Colonic mucosa (tissue), 4 donors: Measurements from ENCODE around the gene AMN. TPM values are rescaled to one million over a fixed set of nuclear protein-coding genes. Genes with fewer than 3 reads are reported as not detected.

ENCODE experiments used
- DNase-seq: peaks from one replicate; pipeline ENCODE4 v3.0.0-alpha.2; 2020
- H3K27ac ChIP-seq: fragments of 200-600 bp; one replicate; pipeline ENCODE4 v1.8.0; 2021
- H3K27me3 ChIP-seq: fragments of 200-600 bp; one replicate; pipeline ENCODE4 v1.8.0; 2021
- H3K36me3 ChIP-seq: fragments of 200-600 bp; one replicate; pipeline ENCODE4 v1.8.0; 2021
- H3K4me1 ChIP-seq: fragments of 200-600 bp; one replicate; pipeline ENCODE4 v1.8.0; 2021; ENCODE audit warnings: mild to moderate bottlenecking
- H3K4me3 ChIP-seq: fragments of 200-600 bp; one replicate; pipeline ENCODE4 v1.8.0; 2021
- H3K9ac ChIP-seq, 2 donors: one replicate each; pipeline ENCODE4 v1.7.0; 2013; ENCODE audit warnings: control low read depth in 2 of 2, low read depth in 2 of 2, low read length in 2 of 2
- H3K9me3 ChIP-seq: fragments of 200-600 bp; one replicate; pipeline ENCODE4 v1.8.0; 2021
- CTCF ChIP-seq: fragments of 200-600 bp; IDR thresholded peaks from one replicate; pipeline ENCODE4 v1.8.0; 2022; ENCODE audit warnings: antibody characterized with exemption, mild to moderate bottlenecking
- intact Hi-C: fragments of 100-400 bp; cut with DNase I; formaldehyde crosslinking; loops from one replicate; pipeline ENCODE4 v1.14.1; 2022
- total RNA-seq, 2 donors: library from RNA; stranded (reverse); fragmentation: NEBNext Ultra II Directional in 1 of 2; extraction: Animal tissue kit (Norgen Biotek cat#: 25700) in 1 of 2; gene quantifications; one replicate each; pipeline ENCODE4 v1.2.1, GENCODE V29; 2021
- donor health status: healthy.
- donor health status: DM: no; HTN: no; CAD: no.
- donor health status: DM: no; HTN: no; CAD: no.

The AMN gene
- total RNA-seq, 2 donors from 2014 or later: 186 to 239 TPM

- Histone ChIP-seq H3K4me3 (no peak overlapping the region), H3K4me1 (no peaks in the 10 kb centered on the region), H3K9me3 (no peaks in the 10 kb centered on the region), H3K36me3 (no peaks in the 10 kb centered on the region), H3K9ac (no peak overlapping the region), H3K27me3 (no peaks in the 10 kb centered on the region), H3K27ac (no peak overlapping the region)
- TF ChIP-seq CTCF: no peak
- DNase-seq: no peak
- intact Hi-C loops: no loop called here
These were observed 36.6 kb upstream of the AMN start for GRCh38 chr14:102885737-102886447.

DNA sequence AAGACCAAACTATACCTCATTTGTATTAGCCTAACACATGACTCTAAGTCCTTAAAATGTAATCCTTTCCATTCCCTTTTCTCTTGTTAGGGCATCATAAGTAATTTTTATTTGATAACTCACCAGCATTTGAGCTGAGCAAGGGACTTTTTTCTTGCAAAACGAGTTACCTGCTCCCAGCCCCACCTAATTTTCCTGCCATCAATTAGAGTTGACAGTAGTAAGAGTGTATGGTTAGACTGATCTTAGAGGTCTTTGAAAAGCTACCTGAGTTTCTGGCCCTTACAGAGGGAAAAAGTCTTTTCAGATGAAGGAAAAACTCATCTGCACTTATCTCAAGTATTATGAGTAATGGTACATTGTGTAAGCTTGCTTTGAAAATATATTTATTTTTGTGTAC is 33.7 kb upstream of the AMN start:
- TF ChIP-seq CTCF: no peak
- H3K27me3 ChIP-seq: no peaks in the 10 kb centered on the region
- no peaks in the 10 kb centered on the region for H3K4me1 ChIP-seq
- H3K27ac ChIP-seq: no peak overlapping the region
- intact Hi-C loops: no loop called here
- H3K36me3 ChIP-seq: no peaks in the 10 kb centered on the region
- no peaks in the 10 kb centered on the region for H3K9me3 ChIP-seq
- no peak overlapping the region for H3K9ac ChIP-seq
- H3K4me3 ChIP-seq: no peak overlapping the region
- no peak for DNase-seq

- Histone ChIP-seq H3K9me3 (no peaks in the 10 kb centered on the region), H3K9ac (no peak overlapping the region), H3K27ac (no peak overlapping the region), H3K4me1 (no peaks in the 10 kb centered on the region), H3K4me3 (no peak overlapping the region), H3K36me3 (no peaks in the 10 kb centered on the region), H3K27me3 (no peaks in the 10 kb centered on the region)
- intact Hi-C loops: no loop called here
- TF ChIP-seq CTCF: no peak
- no peak for DNase-seq
These were observed 32.8 kb upstream of the AMN start for GRCh38 chr14:102889615-102890014.

GRCh38 chr14:102891111-102891510 is 31.4 kb upstream of the AMN start:
- H3K9me3 ChIP-seq: no peaks in the 10 kb centered on the region
- no peaks in the 10 kb centered on the region for H3K27me3 ChIP-seq
- H3K9ac ChIP-seq: no peak overlapping the region
- no peaks in the 10 kb centered on the region for H3K36me3 ChIP-seq
- DNase-seq: no peak
- no peak for TF ChIP-seq CTCF
- intact Hi-C loops: no loop called here
- no peak overlapping the region for H3K27ac ChIP-seq
- H3K4me3 ChIP-seq: no peak overlapping the region
- no peaks in the 10 kb centered on the region for H3K4me1 ChIP-seq

DNA sequence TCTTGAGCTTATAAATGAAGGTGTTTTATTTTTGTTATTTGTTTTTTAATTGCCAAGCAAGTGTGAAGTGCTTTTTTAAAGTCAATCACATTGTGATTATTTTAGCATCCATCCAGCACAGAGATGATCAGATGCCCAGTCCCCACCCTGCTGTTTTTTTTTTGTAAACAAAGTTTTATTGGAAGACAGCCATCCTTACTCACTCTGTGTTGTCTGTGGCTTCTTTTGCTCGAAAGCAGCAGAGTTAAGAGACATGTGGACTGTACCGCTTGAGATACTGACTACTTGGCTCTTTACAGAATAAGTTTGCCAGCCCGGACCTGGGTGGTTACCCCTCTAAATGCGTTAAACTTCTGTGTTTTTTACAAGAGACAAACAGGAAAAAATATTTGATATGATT is 30.9 kb upstream of the AMN start:
- H3K36me3 ChIP-seq: no peaks in the 10 kb centered on the region
- H3K27me3 ChIP-seq: no peaks in the 10 kb centered on the region
- no peak for TF ChIP-seq CTCF
- no peak overlapping the region for H3K27ac ChIP-seq
- no peaks in the 10 kb centered on the region for H3K4me1 ChIP-seq
- intact Hi-C loops: no loop called here
- H3K4me3 ChIP-seq: no peak overlapping the region
- no peak overlapping the region for H3K9ac ChIP-seq
- H3K9me3 ChIP-seq: no peaks in the 10 kb centered on the region
- no peak for DNase-seq
